Prostate gland (tissue), 2 donors: ENCODE data around the gene XDH.

ENCODE experiments used
- POLR2A ChIP-seq: fragments of 450-650 bp; IDR thresholded peaks from one replicate; pipeline ENCODE4 v1.6.1; 2016; ENCODE audit warnings: antibody characterized with exemption, mild to moderate bottlenecking
- TF ChIP-seq, protein P1 (sequence below), 4 experiments: fragments of 200-600 bp in 2 of 4; fragments of 450-650 bp in 2 of 4; sonication (generic) in 2 of 4; IDR thresholded peaks; 1 replicate in 3 of 4; 2 replicates in 1 of 4; pipeline ENCODE4 v1.5.1; 2016 to 2019; ENCODE audit warnings: antibody characterized with exemption in 4 of 4, mild to moderate bottlenecking in 2 of 4, moderate library complexity in 2 of 4

DNA sequence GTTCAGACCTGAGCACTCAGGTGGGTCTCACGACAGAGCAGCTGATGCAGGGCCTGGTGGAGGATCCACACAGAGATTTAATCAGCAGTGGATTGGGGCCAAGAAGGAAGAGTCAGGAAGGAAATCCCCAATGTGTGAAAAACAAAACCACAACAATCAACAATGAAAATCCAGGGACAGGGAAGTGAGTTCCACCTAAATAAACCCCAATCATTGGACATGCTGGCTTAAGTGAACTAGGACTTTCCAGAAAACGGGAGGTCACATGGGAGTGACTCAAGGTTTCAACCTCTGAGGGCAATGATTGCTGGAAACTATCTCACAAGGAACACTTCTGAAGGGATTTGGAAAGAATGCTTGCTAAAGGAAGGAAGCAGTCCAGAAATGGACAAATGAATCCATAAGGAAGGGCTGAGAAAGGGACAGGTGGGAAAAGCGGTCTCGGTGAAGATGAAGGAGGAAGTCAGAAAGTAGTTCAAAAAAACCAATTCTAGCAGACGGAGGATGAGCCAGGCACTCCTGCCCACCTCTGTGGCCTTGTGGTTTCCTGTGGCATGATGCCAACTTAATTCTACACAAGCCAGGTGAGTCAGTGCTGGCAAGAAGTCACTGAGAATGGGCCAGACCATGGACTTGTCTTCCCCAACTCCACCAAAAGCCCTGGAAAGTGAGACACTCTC is 15.4 kb upstream of the XDH start:
- TF ChIP-seq POLR2A = no peak
- TF ChIP-seq, protein P1, sequence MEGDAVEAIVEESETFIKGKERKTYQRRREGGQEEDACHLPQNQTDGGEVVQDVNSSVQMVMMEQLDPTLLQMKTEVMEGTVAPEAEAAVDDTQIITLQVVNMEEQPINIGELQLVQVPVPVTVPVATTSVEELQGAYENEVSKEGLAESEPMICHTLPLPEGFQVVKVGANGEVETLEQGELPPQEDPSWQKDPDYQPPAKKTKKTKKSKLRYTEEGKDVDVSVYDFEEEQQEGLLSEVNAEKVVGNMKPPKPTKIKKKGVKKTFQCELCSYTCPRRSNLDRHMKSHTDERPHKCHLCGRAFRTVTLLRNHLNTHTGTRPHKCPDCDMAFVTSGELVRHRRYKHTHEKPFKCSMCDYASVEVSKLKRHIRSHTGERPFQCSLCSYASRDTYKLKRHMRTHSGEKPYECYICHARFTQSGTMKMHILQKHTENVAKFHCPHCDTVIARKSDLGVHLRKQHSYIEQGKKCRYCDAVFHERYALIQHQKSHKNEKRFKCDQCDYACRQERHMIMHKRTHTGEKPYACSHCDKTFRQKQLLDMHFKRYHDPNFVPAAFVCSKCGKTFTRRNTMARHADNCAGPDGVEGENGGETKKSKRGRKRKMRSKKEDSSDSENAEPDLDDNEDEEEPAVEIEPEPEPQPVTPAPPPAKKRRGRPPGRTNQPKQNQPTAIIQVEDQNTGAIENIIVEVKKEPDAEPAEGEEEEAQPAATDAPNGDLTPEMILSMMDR (IDR thresholded peaks at IDR 0.05) = no peak
